Liver (tissue), 9 donors: ENCODE results near the gene C10orf95. TPM values are rescaled to one million over a fixed set of nuclear protein-coding genes. Genes with fewer than 3 reads are reported as not detected.
A peak's percentile ranks its signal among the peaks of the same experiment; 100 is the strongest.
"Not testable (repeated sequence)": the region's sequence is repeated elsewhere in the genome, so short reads cannot be mapped to it uniquely, and the experiment has no call there.

Experiments used
- DNase-seq: peaks from one replicate; pipeline ENCODE4 v3.0.0-alpha.2; 2017; ENCODE audit warnings: low spot score
- H3K27ac ChIP-seq, 2 donors: one replicate each; pipeline ENCODE4 v1.7.0; 2013; ENCODE audit warnings: inconsistent platforms in 2 of 2, low read length in 2 of 2, control low read depth in 1 of 2, low read depth in 1 of 2, mild to moderate bottlenecking in 1 of 2
- H3K27me3 ChIP-seq, 4 donors: one replicate each; pipeline versions ENCODE4 v1.6.1 to v1.7.0; 2013; ENCODE audit warnings: low read length in 3 of 4, inconsistent platforms in 1 of 4, mild to moderate bottlenecking in 1 of 4, moderate library complexity in 1 of 4; ENCODE audit not compliant: control insufficient read depth in 4 of 4, insufficient read depth in 4 of 4
- H3K36me3 ChIP-seq, 4 donors: one replicate each; pipeline versions ENCODE4 v1.6.1 to v1.7.0; 2013; ENCODE audit warnings: low read length in 3 of 4, mild to moderate bottlenecking in 3 of 4, low read depth in 1 of 4, moderate library complexity in 1 of 4; ENCODE audit not compliant: control insufficient read depth in 4 of 4, insufficient read depth in 3 of 4
- H3K4me1 ChIP-seq, 4 donors: one replicate each; pipeline versions ENCODE4 v1.6.1 to v1.7.0; 2013; ENCODE audit warnings: low read length in 3 of 4, mild to moderate bottlenecking in 3 of 4, moderate library complexity in 1 of 4; ENCODE audit not compliant: control insufficient read depth in 4 of 4, insufficient read depth in 4 of 4
- H3K4me3 ChIP-seq, 3 donors: one replicate each; pipeline versions ENCODE4 v1.6.1 to v1.7.0; 2013; ENCODE audit warnings: low read length in 3 of 3, control low read depth in 1 of 3, low read depth in 1 of 3, mild to moderate bottlenecking in 1 of 3
- H3K9ac ChIP-seq, 2 donors: one replicate each; pipeline ENCODE4 v1.7.0; 2013; ENCODE audit warnings: low read length in 2 of 2, mild to moderate bottlenecking in 2 of 2, moderate library complexity in 2 of 2, control low read depth in 1 of 2, low read depth in 1 of 2
- H3K9me3 ChIP-seq, 4 donors: one replicate each; pipeline versions ENCODE4 v1.6.1 to v1.7.0; 2013; ENCODE audit warnings: low read length in 3 of 4; ENCODE audit not compliant: control insufficient read depth in 4 of 4
- ATF3 ChIP-seq: IDR thresholded peaks from 2 replicates; pipeline ENCODE4 v1.6.1; 2016; ENCODE audit warnings: antibody characterized with exemption
- EGR1 ChIP-seq, 2 donors: IDR thresholded peaks; 2 replicates each; pipeline ENCODE4 v1.6.1; 2016 to 2018; ENCODE audit warnings: antibody characterized with exemption in 2 of 2, low read depth in 2 of 2
- FOXA1 ChIP-seq: IDR thresholded peaks from 2 replicates; pipeline ENCODE4 v1.6.1; 2016; ENCODE audit warnings: antibody characterized with exemption
- FOXA2 ChIP-seq: IDR thresholded peaks from 2 replicates; pipeline ENCODE4 v1.6.1; 2016; ENCODE audit warnings: antibody characterized with exemption
- GABPA ChIP-seq, 2 donors: IDR thresholded peaks in 1 of 2; conservative IDR thresholded peaks in 1 of 2; 2 replicates each; pipeline ENCODE4 v1.6.1; 2016; ENCODE audit warnings: antibody characterized with exemption in 2 of 2, mild to moderate bottlenecking in 1 of 2, moderate library complexity in 1 of 2
- HNF4A ChIP-seq, 2 donors: conservative IDR thresholded peaks; 2 replicates each; pipeline ENCODE4 v1.6.1; 2016; ENCODE audit warnings: antibody characterized with exemption in 2 of 2, mild to moderate bottlenecking in 2 of 2
- HNF4G ChIP-seq: IDR thresholded peaks from 2 replicates; pipeline ENCODE4 v1.6.1; 2016; ENCODE audit warnings: antibody characterized with exemption
- JUND ChIP-seq, 2 donors: IDR thresholded peaks; 2 replicates each; pipeline ENCODE4 v1.6.1; 2016; ENCODE audit warnings: antibody characterized with exemption in 2 of 2
- MAX ChIP-seq: IDR thresholded peaks from 2 replicates; pipeline ENCODE4 v1.6.1; 2016; ENCODE audit warnings: antibody characterized with exemption
- RAD21 ChIP-seq, 2 donors: IDR thresholded peaks; 2 replicates each; pipeline ENCODE4 v1.6.1; 2016; ENCODE audit warnings: antibody characterized with exemption in 2 of 2, mild to moderate bottlenecking in 2 of 2
- REST ChIP-seq: IDR thresholded peaks from 2 replicates; pipeline ENCODE4 v1.6.1; 2016; ENCODE audit warnings: antibody characterized with exemption, mild to moderate bottlenecking
- RXRA ChIP-seq, 2 donors: IDR thresholded peaks; 2 replicates each; pipeline ENCODE4 v1.6.1; 2017 to 2018; ENCODE audit warnings: antibody characterized with exemption in 2 of 2, mild to moderate bottlenecking in 1 of 2
- SP1 ChIP-seq: IDR thresholded peaks from 2 replicates; pipeline ENCODE4 v1.6.1; 2018; ENCODE audit warnings: antibody characterized with exemption, mild to moderate bottlenecking
- TAF1 ChIP-seq: conservative IDR thresholded peaks from 2 replicates; pipeline ENCODE4 v1.6.1; 2016; ENCODE audit warnings: antibody characterized with exemption, mild to moderate bottlenecking
- YY1 ChIP-seq: IDR thresholded peaks from 2 replicates; pipeline ENCODE4 v1.6.1; 2016; ENCODE audit warnings: antibody characterized with exemption, mild to moderate bottlenecking
- WGBS: extraction: QIAGEN DNeasy Blood & Tissue Kit; methylation state at CpG from one replicate; pipeline ENCODE4 v1.1.7; 2013; 5-methylcytosine and 5-hydroxymethylcytosine counted together
- polyA plus RNA-seq, 2 donors: library from polyadenylated mRNA; stranded (reverse) in 1 of 2; unstranded in 1 of 2; fragments of 200-250 nt in 1 of 2; fragments of >200 nt in 1 of 2; fragmentation: Nextera tagmentation in 1 of 2; extraction: Ambion mirVana in 1 of 2; gene quantifications; one replicate each; pipeline versions ENCODE4 v1.2.1 to v1.2.3, GENCODE V29; 2013 to 2015
- total RNA-seq, 2 donors: library from RNA; depleted of rRNA; stranded (reverse); fragments of >200 nt; gene quantifications; one replicate each; pipeline ENCODE4 v1.2.3, GENCODE V29; 2014
- TF ChIP-seq, protein P1 (sequence below): fragments of 150-350 bp; IDR thresholded peaks from 2 replicates; pipeline ENCODE4 v1.5.1; 2017; ENCODE audit warnings: improper control_type of control experiment, low read depth, low read length; ENCODE audit not compliant: missing input control
- TF ChIP-seq, protein P2 (sequence below): IDR thresholded peaks from 2 replicates; pipeline ENCODE4 v1.6.1; 2016; ENCODE audit warnings: antibody characterized with exemption
- donor health status: healthy.
- donor health status: healthy.
- donor health status: healthy.
- donor health status: healthy.
- donor health status: healthy.

Gene C10orf95
- total and polyA plus RNA-seq, 4 donors, result 0.09 to 0.24 TPM; not detected in 2

DNA sequence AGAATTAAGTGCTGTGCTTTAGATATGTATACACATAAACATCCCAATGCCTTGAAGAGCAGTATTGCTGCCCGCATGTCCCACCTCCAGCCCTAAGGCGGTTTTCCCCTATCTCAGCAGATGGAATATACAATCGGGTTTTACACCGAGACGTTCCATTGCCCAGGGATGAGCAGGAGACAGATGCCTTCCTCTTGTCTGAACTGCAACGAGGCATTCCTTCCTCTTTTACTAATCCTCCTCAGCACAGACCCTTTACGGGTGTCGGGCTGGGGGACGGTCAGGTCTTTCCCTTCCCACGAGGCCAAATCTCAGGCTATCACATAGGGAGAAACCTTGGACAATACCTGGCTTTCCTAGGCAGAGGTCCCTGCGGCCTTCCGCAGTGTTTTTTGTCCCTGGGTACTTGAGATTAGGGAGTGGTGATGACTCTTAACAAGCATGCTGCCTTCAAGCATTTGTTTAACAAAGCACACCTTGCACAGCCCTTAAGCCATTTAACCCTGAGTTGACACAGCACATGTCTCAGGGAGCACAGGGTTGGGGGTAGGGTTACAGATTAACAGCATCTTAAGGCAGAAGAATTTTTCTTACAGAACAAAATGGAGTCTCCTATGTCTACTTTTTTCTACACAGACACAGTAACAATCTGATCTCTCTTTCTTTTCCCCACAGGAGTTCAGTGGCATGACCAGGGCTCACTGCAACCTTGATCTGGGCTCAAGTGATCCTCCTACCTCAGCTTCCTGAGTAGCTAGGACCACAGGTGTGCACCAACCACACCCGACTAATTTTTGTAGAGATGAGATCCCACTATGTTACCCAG is 3.5 kb upstream of the C10orf95 start:
- not testable (repeated sequence) for DNase-seq, H3K27me3 ChIP-seq, H3K9me3 ChIP-seq, H3K36me3 ChIP-seq, H3K27ac ChIP-seq, H3K4me3 ChIP-seq, H3K9ac ChIP-seq
- 83% methylated on average over 13 of the region's 13 CpGs for WGBS
- peaks cover 4 to 21% (median 16%) of the 10 kb centered on the region in 4 donors for H3K4me1 ChIP-seq

- peaks cover 4 to 27% (median 16%) of the 10 kb centered on the region in 4 donors for H3K4me1 ChIP-seq
- no peak for DNase-seq
- peak overlapping the region; percentile 48 to 66 for H3K27ac ChIP-seq
- H3K36me3 ChIP-seq, result peaks cover 0 to 6% (median 3%) of the 10 kb centered on the region in 4 donors
- no peak overlapping the region for H3K4me3 ChIP-seq
- H3K9me3 ChIP-seq, result no peaks in the 10 kb centered on the region
- H3K27me3 ChIP-seq, result no peaks in the 10 kb centered on the region
- TF ChIP-seq HNF4A (conservative IDR thresholded peaks at IDR 0.05) (no peak), GABPA (IDR thresholded peaks at IDR 0.05 in 1 of 2, conservative IDR thresholded peaks at IDR 0.05 in 1 of 2) (no peak), REST (no peak), TAF1 (no peak), ATF3 (no peak), MAX (no peak), EGR1 (IDR thresholded peaks at IDR 0.05; ENCODE audit: low read depth in 2 of 2) (no peak), YY1 (no peak), FOXA1 (no peak), SP1 (no peak), RXRA (IDR thresholded peaks at IDR 0.05) (no peak), FOXA2 (no peak), RAD21 (IDR thresholded peaks at IDR 0.05) (no peak), HNF4G (no peak), JUND (IDR thresholded peaks at IDR 0.05) (no peak)
- TF ChIP-seq, protein P1, sequence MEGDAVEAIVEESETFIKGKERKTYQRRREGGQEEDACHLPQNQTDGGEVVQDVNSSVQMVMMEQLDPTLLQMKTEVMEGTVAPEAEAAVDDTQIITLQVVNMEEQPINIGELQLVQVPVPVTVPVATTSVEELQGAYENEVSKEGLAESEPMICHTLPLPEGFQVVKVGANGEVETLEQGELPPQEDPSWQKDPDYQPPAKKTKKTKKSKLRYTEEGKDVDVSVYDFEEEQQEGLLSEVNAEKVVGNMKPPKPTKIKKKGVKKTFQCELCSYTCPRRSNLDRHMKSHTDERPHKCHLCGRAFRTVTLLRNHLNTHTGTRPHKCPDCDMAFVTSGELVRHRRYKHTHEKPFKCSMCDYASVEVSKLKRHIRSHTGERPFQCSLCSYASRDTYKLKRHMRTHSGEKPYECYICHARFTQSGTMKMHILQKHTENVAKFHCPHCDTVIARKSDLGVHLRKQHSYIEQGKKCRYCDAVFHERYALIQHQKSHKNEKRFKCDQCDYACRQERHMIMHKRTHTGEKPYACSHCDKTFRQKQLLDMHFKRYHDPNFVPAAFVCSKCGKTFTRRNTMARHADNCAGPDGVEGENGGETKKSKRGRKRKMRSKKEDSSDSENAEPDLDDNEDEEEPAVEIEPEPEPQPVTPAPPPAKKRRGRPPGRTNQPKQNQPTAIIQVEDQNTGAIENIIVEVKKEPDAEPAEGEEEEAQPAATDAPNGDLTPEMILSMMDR, result no peak
- TF ChIP-seq, protein P2, sequence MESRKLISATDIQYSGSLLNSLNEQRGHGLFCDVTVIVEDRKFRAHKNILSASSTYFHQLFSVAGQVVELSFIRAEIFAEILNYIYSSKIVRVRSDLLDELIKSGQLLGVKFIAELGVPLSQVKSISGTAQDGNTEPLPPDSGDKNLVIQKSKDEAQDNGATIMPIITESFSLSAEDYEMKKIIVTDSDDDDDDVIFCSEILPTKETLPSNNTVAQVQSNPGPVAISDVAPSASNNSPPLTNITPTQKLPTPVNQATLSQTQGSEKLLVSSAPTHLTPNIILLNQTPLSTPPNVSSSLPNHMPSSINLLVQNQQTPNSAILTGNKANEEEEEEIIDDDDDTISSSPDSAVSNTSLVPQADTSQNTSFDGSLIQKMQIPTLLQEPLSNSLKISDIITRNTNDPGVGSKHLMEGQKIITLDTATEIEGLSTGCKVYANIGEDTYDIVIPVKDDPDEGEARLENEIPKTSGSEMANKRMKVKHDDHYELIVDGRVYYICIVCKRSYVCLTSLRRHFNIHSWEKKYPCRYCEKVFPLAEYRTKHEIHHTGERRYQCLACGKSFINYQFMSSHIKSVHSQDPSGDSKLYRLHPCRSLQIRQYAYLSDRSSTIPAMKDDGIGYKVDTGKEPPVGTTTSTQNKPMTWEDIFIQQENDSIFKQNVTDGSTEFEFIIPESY, result no peak
- WGBS, result 79% methylated on average over 5 of the region's 5 CpGs
- no peak overlapping the region for H3K9ac ChIP-seq
Observed at GRCh38 chr10:102453502-102453901, 2.2 kb upstream of the C10orf95 start.
